NCI-H1930 (cell line): ENCODE data around the gene UBXN7.
"Not testable (repeated sequence)": the region's sequence is repeated elsewhere in the genome, so short reads cannot be mapped to it uniquely, and the experiment has no call there.

Source experiments
- DNase-seq, 2 experiments: peaks; one replicate each; lab custom pipeline; 2025; lab: John Stamatoyannopoulos, UW

Gene UBXN7

DNA sequence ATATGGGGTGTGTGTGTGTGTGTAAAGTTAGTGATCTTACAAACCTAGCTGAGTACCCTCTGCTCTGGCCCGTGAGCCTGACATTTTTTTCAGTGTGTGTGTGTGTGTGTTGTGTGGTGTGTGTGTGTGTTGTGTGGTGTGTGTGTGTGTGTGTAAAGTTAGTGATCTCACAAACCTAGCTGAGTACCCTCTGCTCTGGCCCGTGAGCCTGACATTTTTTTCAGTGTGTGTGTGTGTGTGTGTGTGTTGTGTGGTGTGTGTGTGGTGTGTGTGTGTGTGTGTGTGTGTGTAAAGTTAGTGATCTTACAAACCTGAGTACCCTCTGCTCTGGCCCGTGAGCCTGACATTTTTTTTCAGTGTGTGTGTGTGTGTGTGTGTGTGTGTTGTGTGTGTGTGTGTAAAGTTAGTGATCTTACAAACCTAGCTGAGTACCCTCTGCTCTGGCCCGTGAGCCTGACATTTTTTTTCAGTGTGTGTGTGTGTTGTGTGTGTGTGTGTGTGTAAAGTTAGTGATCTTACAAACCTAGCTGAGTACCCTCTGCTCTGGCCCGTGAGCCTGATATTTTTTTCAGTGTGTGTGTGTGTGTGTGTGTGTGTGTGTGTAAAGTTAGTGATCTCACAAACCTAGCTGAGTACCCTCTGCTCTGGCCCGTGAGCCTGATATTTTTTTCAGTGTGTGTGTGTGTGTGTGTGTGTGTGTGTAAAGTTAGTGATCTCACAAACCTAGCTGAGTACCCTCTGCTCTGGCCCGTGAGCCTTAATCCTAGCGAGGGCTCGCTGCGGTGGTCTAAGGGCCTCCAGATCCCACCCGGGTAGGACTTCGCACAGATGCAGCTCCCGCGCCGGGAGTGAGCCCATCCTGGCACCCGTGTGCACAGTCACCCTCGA lies 115.2 kb downstream of the UBXN7 start:
- DNase-seq, result not testable (repeated sequence)

DNA sequence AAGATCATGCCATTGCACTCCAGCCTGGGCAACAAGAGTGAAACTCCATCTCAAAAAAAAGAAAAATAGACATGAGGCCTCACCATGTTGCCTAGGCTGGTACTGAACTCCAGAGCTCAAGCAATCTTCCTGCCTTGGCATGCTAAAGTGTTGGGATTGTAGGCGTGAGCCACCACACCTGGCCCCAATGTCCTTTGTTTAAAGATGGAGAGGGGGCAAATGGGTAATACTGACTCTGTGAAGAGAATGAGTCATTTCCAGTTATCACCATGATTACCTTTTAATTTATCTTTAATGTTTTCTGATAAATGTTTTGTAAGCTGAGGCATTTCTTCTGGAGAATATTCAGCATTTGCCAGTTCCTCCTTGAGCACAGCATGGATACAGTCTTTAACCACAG lies 116.4 kb downstream of the UBXN7 start:
- no peak for DNase-seq

GRCh38 chr3:196314597-196314996 lies 117.6 kb downstream of the UBXN7 start:
- no peak for DNase-seq

- not testable (repeated sequence) for DNase-seq
Measured at GRCh38 chr3:196314086-196314485, 118.1 kb downstream of the UBXN7 start.

DNA sequence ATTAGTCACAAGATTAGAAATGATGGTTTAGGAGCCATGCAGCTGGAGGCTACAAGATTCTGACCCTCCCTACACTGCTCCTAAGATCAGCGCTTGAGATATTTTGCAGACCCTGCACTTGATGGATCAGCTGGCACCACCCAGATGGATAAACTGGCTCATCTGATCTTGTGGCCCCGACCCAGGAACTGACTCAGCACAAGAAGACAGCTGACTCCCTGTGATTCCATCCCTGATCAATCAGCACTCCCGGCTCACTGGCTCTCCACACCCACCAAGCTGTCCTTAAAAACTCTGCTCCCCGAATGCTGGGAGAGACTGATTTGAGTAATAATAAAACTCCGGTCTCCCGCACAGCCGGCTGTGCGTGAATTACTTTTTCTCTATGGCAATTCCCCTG lies 129.3 kb downstream of the UBXN7 start:
- not testable (repeated sequence) for DNase-seq

DNA sequence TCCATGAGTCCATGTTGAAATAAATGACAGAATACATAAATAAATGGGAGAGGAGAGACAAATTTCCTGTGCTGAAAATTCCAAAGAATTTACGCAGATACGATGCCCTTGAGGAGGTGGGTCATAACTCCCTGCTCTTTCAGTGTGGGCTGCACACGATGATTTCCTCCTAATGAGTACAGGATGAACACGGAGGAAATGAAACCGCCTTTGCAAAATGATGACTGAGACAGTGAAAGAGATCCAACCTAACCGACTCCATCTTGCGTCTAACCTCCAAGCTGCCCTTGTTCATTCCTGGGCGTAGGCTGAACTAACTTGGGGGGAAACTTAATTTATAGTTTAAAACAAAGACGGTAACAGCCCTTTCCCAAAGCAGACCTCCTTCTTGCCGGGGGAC lies 129.7 kb downstream of the UBXN7 start:
- DNase-seq, result not testable (repeated sequence)

- DNase-seq, result no peak
Measured at GRCh38 chr3:196298521-196298920, 133.7 kb downstream of the UBXN7 start.
